ENCODE results near the gene HRH2. TPM values are rescaled to one million over a fixed set of nuclear protein-coding genes. Genes with fewer than 3 reads are reported as not detected.
"Not testable (repeated sequence)": the region's sequence is repeated elsewhere in the genome, so short reads cannot be mapped to it uniquely, and the experiment has no call there.

HRH2 gene
- total and polyA plus RNA-seq, 2 donors (not counting 1 experiment from before 2014, with no cell fraction given): 0.03 TPM; not detected in 1

- H2AFZ ChIP-seq (ENCODE audit: low read length): no peak overlapping the region
- no peaks in the 10 kb centered on the region for H3K27me3 ChIP-seq (ENCODE audit: control insufficient read depth, insufficient read depth, low read length)
- TF ChIP-seq EZH2 (IDR thresholded peaks at IDR 0.05; ENCODE audit: low read length, missing control alignments) (no peak), CTCF (conservative IDR thresholded peaks at IDR 0.05 in 1 of 2, IDR thresholded peaks at IDR 0.05 in 1 of 2; ENCODE audit: low read depth in 1 of 2, low read length in 2 of 2) (no peak)
- no peaks in the 10 kb centered on the region for H3K79me2 ChIP-seq (ENCODE audit: control insufficient read depth, insufficient read depth, low read length)
- H4K20me1 ChIP-seq (ENCODE audit: control insufficient read depth, extremely low read depth, insufficient read depth, low read length): no peaks in the 10 kb centered on the region
- H3K27ac ChIP-seq (ENCODE audit: insufficient read depth, low read length): no peak overlapping the region
- H3K4me1 ChIP-seq (ENCODE audit: control insufficient read depth, extremely low read depth, insufficient read depth, low read length): no peaks in the 10 kb centered on the region
- H3K9me3 ChIP-seq (ENCODE audit: control insufficient read depth, insufficient read depth, low read depth, low read length): no peaks in the 10 kb centered on the region
- H3K4me3 ChIP-seq (replicated peaks in 1 of 4; ENCODE audit: control extremely low read depth in 1 of 4, insufficient read depth in 1 of 4, low read depth in 3 of 4, low read length in 4 of 4): no peak overlapping the region
- no peak for DNase-seq (ENCODE audit: low read depth in 2 of 2)
- no peak overlapping the region for H3K9ac ChIP-seq (ENCODE audit: insufficient read depth, low read length)
- no peak overlapping the region for H3K4me2 ChIP-seq (ENCODE audit: extremely low read depth, insufficient read depth, low read length)
- H3K36me3 ChIP-seq (ENCODE audit: control insufficient read depth, insufficient read depth, low read length): no peaks in the 10 kb centered on the region
These were observed 93.5 kb downstream of the HRH2 start for GRCh38 chr5:175751369-175751768.

GRCh38 chr5:175752826-175753535 is 95.1 kb downstream of the HRH2 start:
- H3K4me1 ChIP-seq (ENCODE audit: control insufficient read depth, extremely low read depth, insufficient read depth, low read length): no peaks in the 10 kb centered on the region
- no peaks in the 10 kb centered on the region for H3K79me2 ChIP-seq (ENCODE audit: control insufficient read depth, insufficient read depth, low read length)
- H2AFZ ChIP-seq (ENCODE audit: low read length): no peak overlapping the region
- H3K27me3 ChIP-seq (ENCODE audit: control insufficient read depth, insufficient read depth, low read length): no peaks in the 10 kb centered on the region
- TF ChIP-seq CTCF (conservative IDR thresholded peaks at IDR 0.05 in 1 of 2, IDR thresholded peaks at IDR 0.05 in 1 of 2; ENCODE audit: low read depth in 1 of 2, low read length in 2 of 2) (no peak), EZH2 (IDR thresholded peaks at IDR 0.05; ENCODE audit: low read length, missing control alignments) (no peak)
- no peak overlapping the region for H3K9ac ChIP-seq (ENCODE audit: insufficient read depth, low read length)
- no peaks in the 10 kb centered on the region for H4K20me1 ChIP-seq (ENCODE audit: control insufficient read depth, extremely low read depth, insufficient read depth, low read length)
- no peak overlapping the region for H3K4me3 ChIP-seq (replicated peaks in 1 of 4; ENCODE audit: control extremely low read depth in 1 of 4, insufficient read depth in 1 of 4, low read depth in 3 of 4, low read length in 4 of 4)
- no peaks in the 10 kb centered on the region for H3K36me3 ChIP-seq (ENCODE audit: control insufficient read depth, insufficient read depth, low read length)
- H3K9me3 ChIP-seq (ENCODE audit: control insufficient read depth, insufficient read depth, low read depth, low read length): no peaks in the 10 kb centered on the region
- no peak overlapping the region for H3K27ac ChIP-seq (ENCODE audit: insufficient read depth, low read length)
- DNase-seq (ENCODE audit: low read depth in 2 of 2): no peak
- no peak overlapping the region for H3K4me2 ChIP-seq (ENCODE audit: extremely low read depth, insufficient read depth, low read length)

GRCh38 chr5:175753536-175754402 is 95.9 kb downstream of the HRH2 start:
- Histone ChIP-seq H3K9me3 (ENCODE audit: control insufficient read depth, insufficient read depth, low read depth, low read length) (no peaks in the 10 kb centered on the region), H3K4me3 (replicated peaks in 1 of 4; ENCODE audit: control extremely low read depth in 1 of 4, insufficient read depth in 1 of 4, low read depth in 3 of 4, low read length in 4 of 4) (no peak overlapping the region), H3K36me3 (ENCODE audit: control insufficient read depth, insufficient read depth, low read length) (no peaks in the 10 kb centered on the region), H3K27me3 (ENCODE audit: control insufficient read depth, insufficient read depth, low read length) (no peaks in the 10 kb centered on the region), H3K9ac (ENCODE audit: insufficient read depth, low read length) (no peak overlapping the region), H2AFZ (ENCODE audit: low read length) (no peak overlapping the region), H3K4me2 (ENCODE audit: extremely low read depth, insufficient read depth, low read length) (no peak overlapping the region), H3K4me1 (ENCODE audit: control insufficient read depth, extremely low read depth, insufficient read depth, low read length) (no peaks in the 10 kb centered on the region), H4K20me1 (ENCODE audit: control insufficient read depth, extremely low read depth, insufficient read depth, low read length) (no peaks in the 10 kb centered on the region), H3K27ac (ENCODE audit: insufficient read depth, low read length) (no peak overlapping the region), H3K79me2 (ENCODE audit: control insufficient read depth, insufficient read depth, low read length) (no peaks in the 10 kb centered on the region)
- no peak for DNase-seq (ENCODE audit: low read depth in 2 of 2)
- no peak for TF ChIP-seq CTCF (conservative IDR thresholded peaks at IDR 0.05 in 1 of 2, IDR thresholded peaks at IDR 0.05 in 1 of 2; ENCODE audit: low read depth in 1 of 2, low read length in 2 of 2)
- no peak for TF ChIP-seq EZH2 (IDR thresholded peaks at IDR 0.05; ENCODE audit: low read length, missing control alignments)

- not testable (repeated sequence) for H4K20me1 ChIP-seq (ENCODE audit: control insufficient read depth, extremely low read depth, insufficient read depth, low read length); H3K4me1 ChIP-seq (ENCODE audit: control insufficient read depth, extremely low read depth, insufficient read depth, low read length); H2AFZ ChIP-seq (ENCODE audit: low read length); H3K9ac ChIP-seq (ENCODE audit: insufficient read depth, low read length); H3K79me2 ChIP-seq (ENCODE audit: control insufficient read depth, insufficient read depth, low read length); H3K27ac ChIP-seq (ENCODE audit: insufficient read depth, low read length); H3K27me3 ChIP-seq (ENCODE audit: control insufficient read depth, insufficient read depth, low read length); H3K4me2 ChIP-seq (ENCODE audit: extremely low read depth, insufficient read depth, low read length); H3K36me3 ChIP-seq (ENCODE audit: control insufficient read depth, insufficient read depth, low read length); H3K9me3 ChIP-seq (ENCODE audit: control insufficient read depth, insufficient read depth, low read depth, low read length); H3K4me3 ChIP-seq (replicated peaks in 1 of 4; ENCODE audit: control extremely low read depth in 1 of 4, insufficient read depth in 1 of 4, low read depth in 3 of 4, low read length in 4 of 4); DNase-seq (ENCODE audit: low read depth in 2 of 2)
These were observed 102.1 kb downstream of the HRH2 start for GRCh38 chr5:175759991-175760390.

Data from fibroblast of lung (primary cell).